HEK293 (cell line): ENCODE data around the gene AP3B2.
A peak's percentile ranks its signal among the peaks of the same experiment; 100 is the strongest.

Experiments used
- CTCF ChIA-PET: fragments of 350-600 bp; formaldehyde crosslinking; extraction: SDS; loops from one replicate; lab custom pipeline; 2021; ENCODE audit warnings: antibody characterized with exemption; lab: Yijun Ruan, JAX
- POLR2A ChIA-PET: fragments of 300-600 bp; formaldehyde crosslinking; extraction: SDS; loops from one replicate; lab custom pipeline; 2020; ENCODE audit warnings: antibody characterized with exemption, inconsistent platforms; lab: Yijun Ruan, JAX
- H3K27ac ChIP-seq: fragments of 200-500 bp; sonication (Bioruptor generic); 2 replicates; pipeline ENCODE4 v1.5.1; 2014; ENCODE audit warnings: low read depth, low read length, control low read depth, inconsistent platforms; ENCODE audit errors: extremely low read depth
- H3K36me3 ChIP-seq, 2 experiments: fragments of 200-500 bp in 1 of 2; sonication (Bioruptor generic) in 1 of 2; 1 replicate in 1 of 2; 2 replicates in 1 of 2; pipeline ENCODE4 v1.5.1; 2014 to 2017; ENCODE audit warnings: inconsistent platforms in 2 of 2, low read length in 2 of 2; ENCODE audit not compliant: control insufficient read depth in 2 of 2, insufficient read depth in 1 of 2
- H3K4me1 ChIP-seq: fragments of 200-500 bp; sonication (Bioruptor generic); 2 replicates; pipeline ENCODE4 v1.5.1; 2014; ENCODE audit warnings: mild to moderate bottlenecking, low read length, inconsistent platforms; ENCODE audit not compliant: control insufficient read depth, insufficient read depth
- H3K4me3 ChIP-seq: 2 replicates; pipeline ENCODE4 v1.5.1; 2011; ENCODE audit warnings: low read depth, mild to moderate bottlenecking, control low read depth, low read length, moderate library complexity
- H3K9me3 ChIP-seq: fragments of 200-500 bp; sonication (Bioruptor generic); 2 replicates; pipeline ENCODE4 v1.5.1; 2014; ENCODE audit warnings: low read depth, low read length, inconsistent platforms; ENCODE audit not compliant: control insufficient read depth, insufficient read depth
- IKZF3 ChIP-seq: fragments of 450-650 bp; IDR thresholded peaks from 2 replicates; pipeline ENCODE4 v1.5.0; 2018; ENCODE audit warnings: missing biosample characterization, mild to moderate bottlenecking, missing genetic modification characterization, moderate library complexity
- KLF1 ChIP-seq: fragments of 450-650 bp; formaldehyde crosslinking; IDR thresholded peaks from 2 replicates; pipeline ENCODE4 v1.5.1; 2016; ENCODE audit warnings: missing biosample characterization, missing genetic modification characterization
- KLF16 ChIP-seq: fragments of 450-650 bp; formaldehyde crosslinking; IDR thresholded peaks from 2 replicates; pipeline ENCODE4 v1.5.1; 2017; ENCODE audit warnings: missing biosample characterization, missing genetic modification characterization
- KLF17 ChIP-seq: fragments of 450-650 bp; formaldehyde crosslinking; IDR thresholded peaks from 2 replicates; pipeline ENCODE4 v1.5.1; 2016; ENCODE audit warnings: missing biosample characterization, missing genetic modification characterization
- KLF7 ChIP-seq: fragments of 450-650 bp; formaldehyde crosslinking; IDR thresholded peaks from 2 replicates; pipeline ENCODE4 v1.5.1; 2016; ENCODE audit warnings: missing biosample characterization, missing genetic modification characterization, borderline replicate concordance
- PRDM1 ChIP-seq: fragments of 450-650 bp; formaldehyde crosslinking; IDR thresholded peaks from 2 replicates; pipeline ENCODE4; 2016; ENCODE audit warnings: missing biosample characterization, missing genetic modification characterization
- SALL2 ChIP-seq: fragments of 450-650 bp; formaldehyde crosslinking; IDR thresholded peaks from 2 replicates; pipeline ENCODE4 v1.5.0; 2017; ENCODE audit warnings: missing biosample characterization, mild to moderate bottlenecking, missing genetic modification characterization, borderline replicate concordance
- SP2 ChIP-seq: fragments of 450-650 bp; formaldehyde crosslinking; IDR thresholded peaks from 2 replicates; pipeline ENCODE4 v1.5.1; 2016; ENCODE audit warnings: missing biosample characterization, missing genetic modification characterization
- WT1 ChIP-seq: fragments of 450-650 bp; formaldehyde crosslinking; IDR thresholded peaks from 2 replicates; pipeline ENCODE4 v1.5.1; 2016; ENCODE audit warnings: missing biosample characterization, missing genetic modification characterization
- ZBTB1 ChIP-seq: fragments of 450-650 bp; formaldehyde crosslinking; IDR thresholded peaks from 2 replicates; pipeline ENCODE4 v1.5.1; 2016; ENCODE audit warnings: missing biosample characterization, missing genetic modification characterization
- ZBTB26 ChIP-seq: fragments of 450-650 bp; formaldehyde crosslinking; optimal IDR thresholded peaks from 2 replicates; pipeline ENCODE3; 2016; ENCODE audit warnings: missing biosample characterization, mild to moderate bottlenecking, missing genetic modification characterization
- ZNF10 ChIP-seq: fragments of 450-650 bp; formaldehyde crosslinking; IDR thresholded peaks from 2 replicates; pipeline ENCODE4 v1.5.1; 2017; ENCODE audit warnings: missing biosample characterization, missing genetic modification characterization
- ZNF148 ChIP-seq: fragments of 450-650 bp; formaldehyde crosslinking; IDR thresholded peaks from 2 replicates; pipeline ENCODE4 v1.5.0; 2017; ENCODE audit warnings: missing biosample characterization, missing genetic modification characterization, borderline replicate concordance
- ZNF23 ChIP-seq: fragments of 450-650 bp; formaldehyde crosslinking; IDR thresholded peaks from 2 replicates; pipeline ENCODE4 v1.5.1; 2016; ENCODE audit warnings: missing biosample characterization, missing genetic modification characterization, borderline replicate concordance
- ZNF26 ChIP-seq: fragments of 450-650 bp; formaldehyde crosslinking; IDR thresholded peaks from 2 replicates; pipeline ENCODE4 v1.5.1; 2016; ENCODE audit warnings: missing biosample characterization, missing genetic modification characterization
- ZNF473 ChIP-seq: fragments of 450-650 bp; formaldehyde crosslinking; IDR thresholded peaks from 2 replicates; pipeline ENCODE4 v1.5.1; 2017; ENCODE audit warnings: missing biosample characterization, missing genetic modification characterization
- ZNF514 ChIP-seq: fragments of 450-650 bp; formaldehyde crosslinking; IDR thresholded peaks from 2 replicates; pipeline ENCODE4 v1.5.1; 2016; ENCODE audit warnings: missing biosample characterization, missing genetic modification characterization
- ZNF518A ChIP-seq: fragments of 450-650 bp; formaldehyde crosslinking; conservative IDR thresholded peaks from 2 replicates; pipeline ENCODE4 v1.5.1; 2016; ENCODE audit warnings: low read depth, missing biosample characterization, missing genetic modification characterization
- ZNF529 ChIP-seq: fragments of 450-650 bp; formaldehyde crosslinking; IDR thresholded peaks from 2 replicates; pipeline ENCODE4 v1.5.1; 2017; ENCODE audit warnings: missing genetic modification characterization, missing biosample characterization; ENCODE audit not compliant: insufficient replicate concordance
- ZNF645 ChIP-seq: fragments of 450-650 bp; formaldehyde crosslinking; IDR thresholded peaks from 2 replicates; pipeline ENCODE4; 2016; ENCODE audit warnings: missing biosample characterization, missing genetic modification characterization
- ZNF660 ChIP-seq: fragments of 450-650 bp; IDR thresholded peaks from 2 replicates; pipeline ENCODE4 v1.5.1; 2018; ENCODE audit warnings: missing biosample characterization, mild to moderate bottlenecking, missing genetic modification characterization
- ZNF707 ChIP-seq: fragments of 450-650 bp; formaldehyde crosslinking; IDR thresholded peaks from 2 replicates; pipeline ENCODE4 v1.5.1; 2016; ENCODE audit warnings: missing biosample characterization, missing genetic modification characterization
- ZNF791 ChIP-seq: fragments of 450-650 bp; formaldehyde crosslinking; IDR thresholded peaks from 2 replicates; pipeline ENCODE4 v1.5.1; 2016; ENCODE audit warnings: missing biosample characterization, missing genetic modification characterization
- ZNF837 ChIP-seq: fragments of 450-650 bp; formaldehyde crosslinking; IDR thresholded peaks from 2 replicates; pipeline ENCODE4 v1.5.1; 2016; ENCODE audit warnings: missing biosample characterization, missing genetic modification characterization

AP3B2 gene

GRCh38 chr15:82709421-82710207 is at the start of gene AP3B2:
TSS of gene AP3B2 (minus strand) at chr15:82709875. CDS start at chr15:82709706, 169 bp downstream.
- Histone ChIP-seq H3K4me3 (peak within 1 kb of the TSS; percentile 72), H3K27ac (peak within 1 kb of the TSS; percentile 63; the same call in 1 of the 2 replicates), H3K4me1 (peaks cover 3% of the 10 kb centered on the region), H3K9me3 (no peaks in the 10 kb centered on the region), H3K36me3 (no peaks in the 10 kb centered on the region)
- ChIA-PET CTCF (interaction anchor here (0.6 to 1.0 kb wide), 3 partner anchors 46 to 59 kb away, joined by 3 to 5 read pairs (median 3); no protein-coding TSS in a partner anchor), POLR2A (interaction anchor here (1.0 to 1.2 kb wide), 2 partner anchors 41 to 169 kb away, joined by 5 to 7 read pairs; partner anchors contain the start of gene RPS17)
- TF ChIP-seq ZNF148, result no peak
- TF ChIP-seq ZNF473, result no peak
- peak; percentile 72; the same call in 1 of the 2 replicates for TF ChIP-seq ZNF10 (tag by site-specific recombination)
- TF ChIP-seq SP2 (tag by site-specific recombination), result peak; percentile 82
- TF ChIP-seq PRDM1 (tag by site-specific recombination), result no peak
- TF ChIP-seq ZNF645 (tag by site-specific recombination), result no peak
- no peak for TF ChIP-seq SALL2
- TF ChIP-seq ZNF791 (tag by site-specific recombination), result no peak
- no peak for TF ChIP-seq ZNF26 (tag by site-specific recombination)
- TF ChIP-seq ZNF518A (tag by site-specific recombination), result 0 out of 2 replicates have a peak, but pooled peaks have one; percentile 11
- TF ChIP-seq WT1 (tag by site-specific recombination), result no peak
- TF ChIP-seq ZNF707, result no peak
- no peak for TF ChIP-seq KLF7 (tag by site-specific recombination)
- TF ChIP-seq ZNF514 (tag by site-specific recombination), result no peak
- TF ChIP-seq ZNF23 (tag by site-specific recombination), result no peak
- TF ChIP-seq ZBTB26 (tag by site-specific recombination), result peak; percentile 93
- TF ChIP-seq KLF16 (tag by site-specific recombination), result peak; percentile 85
- peak; percentile 63 for TF ChIP-seq KLF17 (tag by site-specific recombination)
- no peak for TF ChIP-seq ZNF837 (tag by site-specific recombination)
- peak; percentile 59; the same call in 1 of the 2 replicates for TF ChIP-seq ZNF660 (tag by site-specific recombination)
- TF ChIP-seq ZNF529, result no peak
- no peak for TF ChIP-seq ZBTB1 (tag by site-specific recombination)
- TF ChIP-seq KLF1, result peak; percentile 89
- no peak for TF ChIP-seq IKZF3 (tag by site-specific recombination)
